GM12864 (cell line): Measurements from ENCODE around the gene TCF20.

ENCODE experiments used
- DNase-seq: peaks from one replicate; pipeline ENCODE4 v3.0.0-alpha.2; 2011; ENCODE audit warnings: low read depth
- H3K4me3 ChIP-seq: 2 replicates; pipeline ENCODE4 v1.5.1; 2011; ENCODE audit warnings: mild to moderate bottlenecking, low read depth, low read length, control low read depth
- CTCF ChIP-seq: IDR thresholded peaks from 2 replicates; pipeline ENCODE4 v1.5.1; 2011; ENCODE audit warnings: low read depth, mild to moderate bottlenecking, moderate library complexity, low read length, control low read depth, inconsistent platforms; ENCODE audit errors: missing control alignments

The TCF20 gene

DNA sequence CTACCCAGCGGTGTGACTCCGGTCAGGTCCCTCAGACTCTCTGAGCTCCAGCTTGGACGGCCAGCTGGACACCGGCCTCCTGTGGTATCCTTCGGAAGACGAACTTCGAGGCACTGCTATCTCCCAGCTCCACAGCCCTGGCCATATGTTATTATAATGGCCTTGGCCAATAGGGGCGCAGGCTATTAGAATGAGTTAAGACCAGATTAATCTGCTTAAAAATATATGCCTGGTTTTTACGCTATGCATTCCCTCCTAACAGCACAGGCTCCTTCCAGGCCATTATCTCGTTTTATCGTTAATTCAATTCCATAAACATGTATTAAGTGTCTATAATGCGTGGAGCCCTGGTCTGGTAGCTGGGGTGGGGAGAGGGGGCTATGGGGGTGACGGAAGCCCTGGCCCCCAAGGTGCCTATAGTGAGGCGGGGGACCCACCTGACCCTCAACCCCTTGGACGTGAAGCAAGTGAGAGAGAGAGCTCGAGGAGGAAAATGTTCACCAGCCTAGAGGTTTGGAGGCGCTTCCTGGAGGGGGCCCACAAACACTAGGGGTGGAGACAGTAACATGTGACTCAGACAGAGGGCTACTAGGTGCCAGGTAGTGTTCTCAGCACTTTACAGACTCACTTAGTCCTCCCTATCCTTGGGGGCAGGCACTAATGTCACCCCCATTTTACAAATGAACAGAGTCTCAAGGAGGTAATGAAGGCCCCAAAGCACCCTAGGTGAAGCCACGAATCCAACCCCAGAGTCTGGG lies 37.5 kb upstream of the TCF20 start:
- DNase-seq: no peak
- no peak overlapping the region for H3K4me3 ChIP-seq
- no peak for TF ChIP-seq CTCF

GRCh38 chr22:42306010-42306409 lies 35.6 kb upstream of the TCF20 start:
- no peak for TF ChIP-seq CTCF
- DNase-seq: no peak
- H3K4me3 ChIP-seq: no peak overlapping the region

DNA sequence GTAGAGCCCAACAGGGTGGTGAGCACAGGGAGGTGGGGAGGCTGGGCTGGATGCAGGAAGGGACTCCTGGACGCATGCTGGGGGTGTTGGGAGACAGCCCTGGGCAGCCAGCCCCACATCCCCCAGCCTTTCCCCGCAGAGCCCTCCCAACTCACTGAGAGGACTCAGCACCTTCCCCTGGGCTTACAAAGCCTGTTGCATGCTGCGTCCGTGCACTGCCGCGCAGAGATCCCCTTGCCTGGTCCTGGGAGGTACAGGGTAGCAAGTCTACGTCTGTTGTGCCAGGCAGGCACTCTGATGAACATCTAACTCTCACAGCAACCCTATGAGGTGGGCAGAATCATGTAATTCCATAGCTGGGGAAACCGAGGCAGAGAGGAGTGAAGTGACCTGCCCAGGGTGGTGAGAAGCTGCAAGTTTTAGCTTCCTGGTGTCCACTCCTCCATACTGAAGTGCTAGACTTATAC lies 33.9 kb upstream of the TCF20 start:
- no peak for TF ChIP-seq CTCF
- no peak overlapping the region for H3K4me3 ChIP-seq
- DNase-seq: no peak

DNA sequence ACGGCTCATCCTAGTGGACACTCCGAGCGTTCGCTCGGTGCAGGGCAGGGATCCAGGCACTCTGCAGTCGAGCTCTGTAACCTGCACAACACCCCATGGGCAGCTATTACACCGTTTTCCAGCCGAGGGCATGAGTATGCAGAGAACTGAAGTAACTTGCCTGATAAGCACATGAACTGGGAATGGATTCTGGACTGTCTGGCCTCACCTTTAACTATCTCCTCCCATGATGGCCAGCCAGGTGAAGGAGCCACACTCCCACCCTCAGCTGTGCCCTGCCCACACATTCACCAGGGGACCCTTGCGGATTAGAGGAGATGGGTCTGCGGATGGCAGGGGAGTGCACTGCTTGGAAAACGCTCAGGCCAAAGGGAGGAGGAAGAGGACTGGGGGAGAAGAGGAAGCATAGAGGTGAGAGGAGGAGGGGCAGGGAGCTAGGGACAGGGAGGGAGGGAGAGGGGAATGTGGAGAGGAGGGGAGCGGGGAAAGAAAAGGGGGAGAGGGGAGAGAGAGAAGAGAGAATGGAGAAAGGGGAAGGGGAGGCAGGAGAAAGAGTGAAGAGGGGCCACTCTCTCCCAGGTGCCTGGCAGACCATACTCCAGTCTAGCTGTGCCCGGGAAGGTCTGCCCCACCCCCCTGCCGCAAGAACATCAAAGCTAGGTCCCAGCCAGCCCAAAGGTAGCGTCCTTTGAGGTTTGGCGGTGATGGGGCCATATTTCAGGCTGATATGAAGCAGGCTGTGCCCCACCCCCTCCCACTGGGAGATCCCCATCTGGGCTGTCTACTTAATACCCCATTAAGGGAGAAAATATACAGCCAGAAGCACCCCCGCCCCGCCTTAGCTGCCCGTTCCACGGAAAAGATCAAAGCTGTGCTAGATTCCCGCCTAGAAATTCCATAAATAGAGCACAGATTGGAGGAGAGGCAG lies 33.2 kb upstream of the TCF20 start:
- no peak for DNase-seq
- no peak overlapping the region for H3K4me3 ChIP-seq

GRCh38 chr22:42301742-42302102 lies 31.3 kb upstream of the TCF20 start:
- DNase-seq: no peak
- no peak overlapping the region for H3K4me3 ChIP-seq
- TF ChIP-seq CTCF: no peak

More for the DNA sequence above, 33.2 kb upstream of the TCF20 start:
- TF ChIP-seq CTCF: no peak

DNA sequence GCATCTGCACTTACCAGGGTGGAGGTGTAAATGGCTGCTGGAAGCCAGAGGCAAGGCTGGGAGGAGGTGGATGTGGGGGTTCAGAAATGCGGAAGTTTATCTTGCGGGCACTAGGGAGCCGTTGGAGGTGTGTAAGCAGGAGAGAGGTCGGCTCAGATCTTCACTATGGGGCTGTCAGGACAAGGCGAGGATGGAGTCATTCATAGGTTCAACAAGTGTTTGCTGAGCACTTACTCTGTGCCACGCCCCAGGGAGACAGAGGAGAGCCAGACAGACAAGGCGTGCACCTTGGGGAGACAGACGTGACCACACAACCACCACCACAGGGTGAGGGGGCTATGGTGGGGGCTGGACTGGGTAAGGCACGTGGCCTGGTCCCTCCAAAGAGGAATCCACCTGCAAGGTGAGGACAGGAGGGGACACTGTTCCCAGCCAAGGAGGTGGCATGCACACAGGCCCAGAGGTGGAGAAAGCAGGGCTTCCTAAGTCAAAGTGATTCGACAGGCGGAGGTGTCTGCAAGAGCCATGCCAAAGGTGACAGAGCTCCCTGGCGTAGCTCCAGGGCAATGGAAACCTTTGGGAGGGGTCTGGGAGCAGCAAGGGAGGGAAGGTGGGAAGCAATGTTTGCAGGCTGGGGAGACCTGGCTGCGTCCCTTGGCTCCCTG lies 30.8 kb upstream of the TCF20 start:
- H3K4me3 ChIP-seq: no peak overlapping the region
- no peak for DNase-seq
- no peak for TF ChIP-seq CTCF
